GM23338 (cell line): ENCODE measurements around the gene MEGF10.
"Not testable (repeated sequence)": the region's sequence is repeated elsewhere in the genome, so short reads cannot be mapped to it uniquely, and the experiment has no call there.

Experiments
- CREB1 ChIP-seq: fragments of 250-450 bp; sonication (Bioruptor Pico); IDR thresholded peaks from 2 replicates; pipeline ENCODE4 v1.5.0; 2020; ENCODE audit warnings: low read depth, mild to moderate bottlenecking, moderate library complexity
- CTCF ChIP-seq, 2 experiments: fragments of 200-600 bp in 1 of 2; sonication (generic) in 1 of 2; conservative IDR thresholded peaks; 2 replicates each; pipeline versions ENCODE4 v1.5.1 to v1.6.1; 2016 to 2017; ENCODE audit warnings: antibody characterized with exemption in 2 of 2, low read depth in 2 of 2, mild to moderate bottlenecking in 2 of 2, moderate library complexity in 1 of 2
- EZH2 ChIP-seq: fragments of 200-600 bp; sonication (generic); IDR thresholded peaks from one replicate; pipeline ENCODE4 v1.8.0; 2017; ENCODE audit warnings: antibody characterized with exemption, mild to moderate bottlenecking, low read depth; ENCODE audit not compliant: unreplicated experiment
- EZH2phosphoT487 ChIP-seq: fragments of 200-600 bp; sonication (generic); IDR thresholded peaks from one replicate; pipeline ENCODE4 v1.8.1; 2018; ENCODE audit warnings: antibody characterized with exemption; ENCODE audit not compliant: unreplicated experiment
- POLR2AphosphoS5 ChIP-seq: IDR thresholded peaks from 2 replicates; pipeline ENCODE4 v1.6.1; 2016; ENCODE audit warnings: antibody characterized with exemption, low read depth
- STAT1 ChIP-seq: IDR thresholded peaks from one replicate; pipeline ENCODE4 v1.6.1; 2016; ENCODE audit warnings: antibody characterized with exemption; ENCODE audit not compliant: unreplicated experiment
- ZNF331 ChIP-seq: fragments of 250-450 bp; sonication (Bioruptor Pico); IDR thresholded peaks from 2 replicates; pipeline ENCODE4 v1.5.0; 2020; ENCODE audit warnings: low read depth, mild to moderate bottlenecking, moderate library complexity
- TF ChIP-seq, protein P1 (sequence below): IDR thresholded peaks from one replicate; pipeline ENCODE4 v1.6.1; 2018; ENCODE audit warnings: antibody characterized with exemption; ENCODE audit not compliant: unreplicated experiment
- TF ChIP-seq, protein P2 (sequence below): IDR thresholded peaks from 2 replicates; pipeline ENCODE4 v1.6.1; 2016; ENCODE audit warnings: antibody characterized with exemption

GRCh38 chr5:127268342-127268741 lies 22.3 kb upstream of the MEGF10 start:
- not testable (repeated sequence) for TF ChIP-seq CTCF (conservative IDR thresholded peaks at IDR 0.05; ENCODE audit: low read depth in 2 of 2); POLR2AphosphoS5; EZH2; EZH2phosphoT487; CREB1 (CRISPR knock-in tag); ZNF331 (CRISPR knock-in tag); STAT1
- TF ChIP-seq, protein P1, sequence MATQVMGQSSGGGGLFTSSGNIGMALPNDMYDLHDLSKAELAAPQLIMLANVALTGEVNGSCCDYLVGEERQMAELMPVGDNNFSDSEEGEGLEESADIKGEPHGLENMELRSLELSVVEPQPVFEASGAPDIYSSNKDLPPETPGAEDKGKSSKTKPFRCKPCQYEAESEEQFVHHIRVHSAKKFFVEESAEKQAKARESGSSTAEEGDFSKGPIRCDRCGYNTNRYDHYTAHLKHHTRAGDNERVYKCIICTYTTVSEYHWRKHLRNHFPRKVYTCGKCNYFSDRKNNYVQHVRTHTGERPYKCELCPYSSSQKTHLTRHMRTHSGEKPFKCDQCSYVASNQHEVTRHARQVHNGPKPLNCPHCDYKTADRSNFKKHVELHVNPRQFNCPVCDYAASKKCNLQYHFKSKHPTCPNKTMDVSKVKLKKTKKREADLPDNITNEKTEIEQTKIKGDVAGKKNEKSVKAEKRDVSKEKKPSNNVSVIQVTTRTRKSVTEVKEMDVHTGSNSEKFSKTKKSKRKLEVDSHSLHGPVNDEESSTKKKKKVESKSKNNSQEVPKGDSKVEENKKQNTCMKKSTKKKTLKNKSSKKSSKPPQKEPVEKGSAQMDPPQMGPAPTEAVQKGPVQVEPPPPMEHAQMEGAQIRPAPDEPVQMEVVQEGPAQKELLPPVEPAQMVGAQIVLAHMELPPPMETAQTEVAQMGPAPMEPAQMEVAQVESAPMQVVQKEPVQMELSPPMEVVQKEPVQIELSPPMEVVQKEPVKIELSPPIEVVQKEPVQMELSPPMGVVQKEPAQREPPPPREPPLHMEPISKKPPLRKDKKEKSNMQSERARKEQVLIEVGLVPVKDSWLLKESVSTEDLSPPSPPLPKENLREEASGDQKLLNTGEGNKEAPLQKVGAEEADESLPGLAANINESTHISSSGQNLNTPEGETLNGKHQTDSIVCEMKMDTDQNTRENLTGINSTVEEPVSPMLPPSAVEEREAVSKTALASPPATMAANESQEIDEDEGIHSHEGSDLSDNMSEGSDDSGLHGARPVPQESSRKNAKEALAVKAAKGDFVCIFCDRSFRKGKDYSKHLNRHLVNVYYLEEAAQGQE = not testable (repeated sequence)
- TF ChIP-seq, protein P2, sequence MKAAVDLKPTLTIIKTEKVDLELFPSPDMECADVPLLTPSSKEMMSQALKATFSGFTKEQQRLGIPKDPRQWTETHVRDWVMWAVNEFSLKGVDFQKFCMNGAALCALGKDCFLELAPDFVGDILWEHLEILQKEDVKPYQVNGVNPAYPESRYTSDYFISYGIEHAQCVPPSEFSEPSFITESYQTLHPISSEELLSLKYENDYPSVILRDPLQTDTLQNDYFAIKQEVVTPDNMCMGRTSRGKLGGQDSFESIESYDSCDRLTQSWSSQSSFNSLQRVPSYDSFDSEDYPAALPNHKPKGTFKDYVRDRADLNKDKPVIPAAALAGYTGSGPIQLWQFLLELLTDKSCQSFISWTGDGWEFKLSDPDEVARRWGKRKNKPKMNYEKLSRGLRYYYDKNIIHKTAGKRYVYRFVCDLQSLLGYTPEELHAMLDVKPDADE = not testable (repeated sequence)
